GM21619 (cell line): ENCODE measurements around the gene TRIM44.
A peak's percentile ranks its signal among the peaks of the same experiment; 100 is the strongest.
"Not testable (repeated sequence)": the region's sequence is repeated elsewhere in the genome, so short reads cannot be mapped to it uniquely, and the experiment has no call there.

Source experiments
- ATAC-seq: cut with Tn5 transposase; IDR thresholded peaks from one replicate; pipeline ENCODE4 v1.9.1; 2021; ENCODE audit not compliant: unreplicated experiment

The TRIM44 gene

GRCh38 chr11:35714882-35715627 is 52.5 kb downstream of the TRIM44 start:
- peak; percentile 85 for ATAC-seq

- ATAC-seq: not testable (repeated sequence)
Measured at GRCh38 chr11:35715677-35716076, 53.1 kb downstream of the TRIM44 start.

- ATAC-seq: no peak
Measured at GRCh38 chr11:35717043-35717442, 54.5 kb downstream of the TRIM44 start.

DNA sequence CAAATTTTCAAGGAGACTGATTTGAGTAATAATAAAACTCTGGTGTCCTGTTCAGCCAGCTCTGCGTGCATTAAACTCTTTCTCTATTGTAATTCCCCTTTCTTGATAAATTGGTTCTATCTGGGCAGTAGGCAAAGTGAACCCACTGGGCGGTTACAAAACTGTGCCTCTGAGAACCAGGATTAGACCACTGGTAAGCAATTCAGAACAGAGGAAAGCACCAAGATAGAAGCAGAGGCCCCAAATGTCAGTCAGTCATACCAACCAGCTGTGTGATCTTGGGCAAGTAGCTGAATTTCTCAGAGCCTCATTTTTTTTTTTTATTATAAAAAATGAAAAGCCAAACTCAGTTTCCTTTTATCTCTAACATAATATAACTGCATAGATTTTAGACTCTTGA is 54.9 kb downstream of the TRIM44 start:
- ATAC-seq: no peak

DNA sequence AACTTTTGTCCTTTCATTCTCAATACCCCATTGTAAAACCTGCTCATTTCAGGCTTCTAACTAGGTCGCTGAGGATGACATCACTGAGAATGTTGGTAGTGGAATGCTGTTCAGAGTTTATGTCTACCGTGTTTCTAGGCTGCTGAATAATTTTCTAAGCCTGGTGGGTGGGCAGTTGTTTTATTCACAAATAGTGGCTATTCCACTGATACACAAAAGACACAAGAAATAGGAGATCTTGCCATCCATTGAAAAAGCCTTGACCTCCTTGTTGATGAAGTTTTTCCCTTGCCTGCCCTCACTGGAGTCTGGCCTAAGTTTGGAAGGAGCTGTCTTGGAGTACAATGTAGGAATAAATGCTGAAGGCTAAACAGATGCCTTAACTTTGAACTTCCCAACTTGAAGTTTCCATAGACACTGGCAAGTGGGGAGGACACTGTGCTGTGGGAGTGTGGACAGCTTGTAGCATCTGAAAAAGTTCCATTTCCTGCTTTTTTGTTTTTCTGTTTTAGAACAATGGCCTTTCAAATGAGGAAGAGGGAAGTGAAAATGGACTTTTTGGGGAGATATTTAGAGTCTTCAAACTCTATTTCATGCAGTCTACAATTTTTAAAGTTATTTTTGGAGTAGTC is 59.2 kb downstream of the TRIM44 start:
- no peak for ATAC-seq

- no peak for ATAC-seq
Measured at GRCh38 chr11:35722641-35723040, 60.1 kb downstream of the TRIM44 start.

- no peak for ATAC-seq
Measured at GRCh38 chr11:35723493-35723892, 60.9 kb downstream of the TRIM44 start.

DNA sequence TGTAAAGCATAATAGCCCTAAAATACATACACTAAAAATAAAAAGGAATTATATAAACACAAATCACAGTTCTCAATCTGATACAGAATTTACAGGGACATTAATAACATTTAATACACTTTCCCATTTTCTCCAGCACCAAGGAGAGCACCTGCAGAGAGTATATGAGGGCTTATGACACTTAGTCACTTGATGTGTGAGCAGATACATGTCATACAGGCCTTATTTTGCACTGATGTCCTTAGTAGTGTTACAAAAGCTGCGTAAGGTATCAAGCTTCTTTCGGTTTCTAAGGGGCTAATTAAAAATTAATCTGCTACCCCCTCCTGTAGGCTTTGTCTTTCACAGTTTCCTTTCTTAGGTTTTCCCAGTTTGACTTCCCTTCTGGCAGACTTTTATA is 61.3 kb downstream of the TRIM44 start:
- ATAC-seq: no peak

GRCh38 chr11:35725885-35726284 is 63.3 kb downstream of the TRIM44 start:
- no peak for ATAC-seq

DNA sequence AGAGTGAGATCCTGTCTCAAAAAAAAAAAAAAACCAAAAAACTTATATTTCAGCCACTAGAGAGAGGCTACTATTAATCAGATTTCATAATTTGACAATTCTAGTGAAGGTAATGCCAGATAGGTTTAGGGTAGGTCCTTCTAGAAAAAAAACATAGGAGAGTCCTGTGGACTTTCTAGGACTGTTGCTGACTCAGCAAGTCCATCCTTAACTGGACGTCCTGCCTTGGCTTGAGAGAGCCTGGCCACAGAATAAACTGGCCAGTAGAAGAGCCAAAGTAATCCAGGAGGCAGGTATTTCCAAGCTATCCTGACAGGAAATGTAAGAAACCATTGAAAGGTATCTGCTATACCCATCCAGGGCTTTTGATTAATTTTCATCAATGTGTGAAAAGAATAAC is 64.6 kb downstream of the TRIM44 start:
- ATAC-seq: no peak

GRCh38 chr11:35730254-35730653 is 67.7 kb downstream of the TRIM44 start:
- ATAC-seq: no peak

GRCh38 chr11:35734669-35735410 is 72.3 kb downstream of the TRIM44 start:
- ATAC-seq: no peak

- ATAC-seq: no peak
Measured at GRCh38 chr11:35735411-35735810, 72.8 kb downstream of the TRIM44 start.

GRCh38 chr11:35735903-35736302 is 73.3 kb downstream of the TRIM44 start:
- ATAC-seq: no peak

GRCh38 chr11:35736952-35737351 is 74.4 kb downstream of the TRIM44 start:
- ATAC-seq: no peak

- ATAC-seq: no peak
Measured at GRCh38 chr11:35740061-35740799, 77.7 kb downstream of the TRIM44 start.

DNA sequence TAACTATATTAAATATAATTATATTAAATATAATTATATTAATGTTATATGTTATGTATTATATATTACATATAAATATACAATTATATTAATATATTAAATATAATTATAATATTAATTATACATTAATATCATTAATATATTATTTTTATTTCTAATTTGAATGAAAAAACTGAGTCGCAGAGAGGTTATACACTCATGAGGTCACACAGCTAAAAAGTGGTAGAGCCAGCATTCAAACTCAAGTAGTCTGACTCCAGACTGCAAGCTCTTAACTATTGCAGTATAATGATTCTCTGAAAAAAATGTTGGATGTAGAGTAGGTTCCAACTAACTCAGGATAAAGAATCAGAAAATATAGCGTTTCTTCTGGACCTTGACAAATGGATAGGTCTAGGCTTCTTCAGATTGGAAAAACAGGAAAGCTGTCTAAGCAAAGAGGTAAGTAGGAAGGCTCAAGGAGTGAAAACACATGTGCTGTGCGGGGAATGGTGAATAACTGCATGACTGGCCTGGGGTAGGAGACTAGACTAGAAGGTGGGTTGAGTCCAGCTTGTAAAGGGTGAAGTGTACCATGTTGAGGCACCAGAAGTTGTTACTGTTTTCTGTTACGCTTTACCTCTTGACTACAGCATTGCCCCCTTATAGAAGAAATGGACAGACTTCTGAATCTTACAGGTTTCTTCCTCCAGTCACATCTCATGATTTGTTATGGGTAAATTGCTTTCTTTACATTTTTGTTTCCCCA is 80.3 kb downstream of the TRIM44 start:
- no peak for ATAC-seq

DNA sequence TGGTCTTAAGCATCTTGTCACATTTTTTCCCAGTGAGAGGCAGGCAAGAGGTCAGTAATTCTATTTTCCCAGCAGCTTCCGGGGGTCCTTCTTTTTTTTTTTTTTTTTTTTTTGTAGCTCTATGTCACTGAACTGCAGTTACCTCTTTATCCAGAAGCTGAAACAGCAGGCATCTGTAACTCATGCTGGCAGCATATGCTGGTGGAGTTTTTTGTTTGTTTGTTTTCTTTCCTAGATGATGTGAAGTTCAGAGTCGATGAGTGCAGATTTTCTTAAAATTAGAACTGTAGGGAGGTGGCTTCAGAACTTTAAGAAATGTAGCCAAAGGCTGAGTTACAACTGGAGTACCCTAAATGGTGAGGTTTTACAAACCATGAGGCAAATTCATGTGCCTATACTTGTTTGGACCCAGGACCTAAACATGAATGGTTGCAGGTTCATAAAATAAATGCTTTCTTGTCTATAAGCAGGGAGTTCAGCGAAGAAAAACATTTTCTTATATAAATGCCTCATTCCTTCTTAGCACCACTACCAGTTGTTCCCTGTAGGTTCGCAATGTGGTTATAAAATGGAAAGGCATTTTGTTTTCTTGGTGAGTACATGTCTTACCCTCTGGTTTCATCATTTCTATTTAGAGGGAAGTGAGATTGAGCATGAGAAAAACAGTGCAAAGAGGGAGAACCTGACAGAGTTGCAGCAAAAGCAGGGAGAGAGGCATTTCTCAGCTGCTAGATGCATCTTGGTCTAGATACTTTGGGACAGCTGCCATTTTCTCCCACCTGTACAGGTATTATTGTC is 84.0 kb downstream of the TRIM44 start:
- no peak for ATAC-seq

DNA sequence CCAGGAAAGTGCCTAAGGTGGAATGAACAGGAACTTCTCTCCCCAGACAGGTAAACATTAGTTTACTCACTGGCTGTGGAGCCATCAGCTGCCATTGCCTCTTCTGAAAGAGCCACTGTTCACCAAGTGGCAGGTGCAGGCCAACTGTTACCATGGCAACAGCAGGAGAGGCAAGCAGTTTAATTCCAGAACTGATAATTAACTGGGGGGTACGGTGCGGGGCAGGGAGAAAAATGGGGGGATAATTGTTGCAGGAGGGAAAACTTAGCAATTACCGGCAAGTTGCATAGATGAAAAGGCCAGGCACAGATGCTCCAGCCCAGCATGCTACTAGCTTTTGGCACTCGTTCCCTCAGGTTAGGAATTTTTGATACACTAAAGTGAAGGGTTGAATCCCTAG is 85.1 kb downstream of the TRIM44 start:
- no peak for ATAC-seq

- no peak for ATAC-seq
Measured at GRCh38 chr11:35748644-35749043, 86.1 kb downstream of the TRIM44 start.
